ENCODE data around the gene HBA1.
A peak's percentile ranks its signal among the peaks of the same experiment; 100 is the strongest.
"Not testable (repeated sequence)": the region's sequence is repeated elsewhere in the genome, so short reads cannot be mapped to it uniquely, and the experiment has no call there.

HBA1 gene

GRCh38 chr16:176006-176405, 474 bp upstream of the HBA1 start:
- DNase-seq = not testable (repeated sequence)

DNA sequence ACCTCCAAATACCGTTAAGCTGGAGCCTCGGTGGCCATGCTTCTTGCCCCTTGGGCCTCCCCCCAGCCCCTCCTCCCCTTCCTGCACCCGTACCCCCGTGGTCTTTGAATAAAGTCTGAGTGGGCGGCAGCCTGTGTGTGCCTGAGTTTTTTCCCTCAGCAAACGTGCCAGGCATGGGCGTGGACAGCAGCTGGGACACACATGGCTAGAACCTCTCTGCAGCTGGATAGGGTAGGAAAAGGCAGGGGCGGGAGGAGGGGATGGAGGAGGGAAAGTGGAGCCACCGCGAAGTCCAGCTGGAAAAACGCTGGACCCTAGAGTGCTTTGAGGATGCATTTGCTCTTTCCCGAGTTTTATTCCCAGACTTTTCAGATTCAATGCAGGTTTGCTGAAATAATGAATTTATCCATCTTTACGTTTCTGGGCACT, 928 bp downstream of the HBA1 start:
- DNase-seq = peak; percentile 93

- no peak for DNase-seq
These were observed 1.6 kb downstream of the HBA1 start for GRCh38 chr16:177981-178667.

DNA sequence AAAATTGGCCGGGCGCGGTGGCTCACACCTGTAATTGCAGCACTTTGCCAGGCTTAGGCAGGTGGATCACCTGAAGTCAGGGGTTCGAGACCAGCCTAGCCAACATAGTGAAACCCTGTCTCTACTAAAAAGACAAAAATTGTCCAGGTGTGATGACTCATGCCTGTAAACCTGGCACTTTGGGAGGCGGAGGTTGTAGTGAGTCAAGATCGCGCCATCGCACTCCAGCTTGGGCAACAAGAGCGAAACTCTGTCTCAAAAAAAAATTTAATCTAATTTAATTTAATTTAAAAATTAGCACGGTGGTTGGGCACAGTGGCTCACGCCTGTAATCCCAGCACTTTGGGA, 2.2 kb downstream of the HBA1 start:
- no peak for DNase-seq

DNA sequence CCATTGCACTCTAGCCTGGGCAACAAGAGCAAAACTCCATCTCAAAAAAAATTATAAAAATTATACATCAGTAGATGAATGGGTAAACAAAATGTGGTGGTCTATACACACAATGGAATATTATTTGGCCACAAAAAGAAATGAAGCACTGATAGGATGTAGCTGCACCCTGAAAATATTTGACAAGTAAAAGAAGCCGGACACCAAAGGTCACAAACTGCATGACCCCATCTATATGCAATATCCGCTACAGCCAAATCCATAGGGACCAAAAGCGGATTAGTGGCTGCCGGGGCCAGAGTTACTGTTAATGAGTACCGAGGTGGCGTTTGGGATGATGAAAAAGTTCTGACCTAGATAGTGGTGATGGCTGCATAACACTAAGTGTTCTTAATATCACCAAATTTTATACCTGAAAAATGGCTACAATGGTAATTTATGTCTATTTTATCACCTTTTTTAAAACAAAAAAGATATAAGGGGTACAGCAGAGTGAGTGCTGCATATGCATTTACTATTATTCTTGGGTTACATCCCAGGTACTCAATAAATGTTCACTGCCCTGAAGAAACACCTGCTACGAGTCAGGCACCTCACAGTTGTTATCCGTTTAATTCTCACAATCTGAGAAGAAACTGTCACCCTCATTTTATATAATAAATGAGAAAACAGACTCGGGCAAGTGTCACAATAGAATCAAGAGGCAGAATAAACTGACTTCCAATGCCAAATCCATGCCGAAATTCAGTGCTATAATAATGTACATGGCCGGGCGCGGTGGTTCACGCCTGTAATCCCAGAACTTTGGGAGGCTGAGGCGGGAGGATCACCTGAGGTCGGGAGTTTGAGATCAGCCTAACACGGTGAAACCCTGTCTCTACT, 3.0 kb downstream of the HBA1 start:
- DNase-seq = no peak

DNA sequence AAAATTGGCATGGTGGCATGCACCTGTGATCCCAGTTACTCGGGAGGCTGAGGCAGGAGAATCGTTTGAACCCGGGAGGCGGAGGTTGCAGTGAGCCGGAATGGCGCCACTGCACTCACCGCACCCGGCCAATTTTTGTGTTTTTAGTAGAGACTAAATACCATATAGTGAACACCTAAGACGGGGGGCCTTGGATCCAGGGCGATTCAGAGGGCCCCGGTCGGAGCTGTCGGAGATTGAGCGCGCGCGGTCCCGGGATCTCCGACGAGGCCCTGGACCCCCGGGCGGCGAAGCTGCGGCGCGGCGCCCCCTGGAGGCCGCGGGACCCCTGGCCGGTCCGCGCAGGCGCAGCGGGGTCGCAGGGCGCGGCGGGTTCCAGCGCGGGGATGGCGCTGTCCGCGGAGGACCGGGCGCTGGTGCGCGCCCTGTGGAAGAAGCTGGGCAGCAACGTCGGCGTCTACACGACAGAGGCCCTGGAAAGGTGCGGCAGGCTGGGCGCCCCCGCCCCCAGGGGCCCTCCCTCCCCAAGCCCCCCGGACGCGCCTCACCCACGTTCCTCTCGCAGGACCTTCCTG, 3.7 kb downstream of the HBA1 start, which contains the start of gene HBQ1:
HBQ1 (plus strand) TSS at position 359 of the 575 bp plus-strand sequence; CDS start at position 387, 28 bp downstream.
- peak; percentile 23 for DNase-seq

DNA sequence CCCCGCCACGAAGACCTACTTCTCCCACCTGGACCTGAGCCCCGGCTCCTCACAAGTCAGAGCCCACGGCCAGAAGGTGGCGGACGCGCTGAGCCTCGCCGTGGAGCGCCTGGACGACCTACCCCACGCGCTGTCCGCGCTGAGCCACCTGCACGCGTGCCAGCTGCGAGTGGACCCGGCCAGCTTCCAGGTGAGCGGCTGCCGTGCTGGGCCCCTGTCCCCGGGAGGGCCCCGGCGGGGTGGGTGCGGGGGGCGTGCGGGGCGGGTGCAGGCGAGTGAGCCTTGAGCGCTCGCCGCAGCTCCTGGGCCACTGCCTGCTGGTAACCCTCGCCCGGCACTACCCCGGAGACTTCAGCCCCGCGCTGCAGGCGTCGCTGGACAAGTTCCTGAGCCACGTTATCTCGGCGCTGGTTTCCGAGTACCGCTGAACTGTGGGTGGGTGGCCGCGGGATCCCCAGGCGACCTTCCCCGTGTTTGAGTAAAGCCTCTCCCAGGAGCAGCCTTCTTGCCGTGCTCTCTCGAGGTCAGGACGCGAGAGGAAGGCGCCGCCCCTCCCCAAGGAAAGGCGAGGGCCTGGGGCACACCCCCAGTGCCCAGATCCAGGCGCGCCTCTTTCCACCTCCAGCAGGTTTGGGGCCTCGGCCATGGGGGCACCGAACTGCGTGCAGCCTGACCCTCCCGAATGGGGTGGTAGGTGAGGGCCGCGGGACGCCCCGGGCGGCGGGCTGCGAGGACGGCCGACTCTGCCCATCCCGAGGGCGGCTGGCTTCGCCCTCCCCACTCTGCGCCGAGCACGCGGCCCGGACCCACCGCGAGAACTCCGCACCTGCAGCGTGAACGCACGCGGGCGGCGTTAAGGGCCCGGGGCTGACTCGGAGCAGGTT, 4.4 kb downstream of the HBA1 start:
- DNase-seq = peak; percentile 51

DNA sequence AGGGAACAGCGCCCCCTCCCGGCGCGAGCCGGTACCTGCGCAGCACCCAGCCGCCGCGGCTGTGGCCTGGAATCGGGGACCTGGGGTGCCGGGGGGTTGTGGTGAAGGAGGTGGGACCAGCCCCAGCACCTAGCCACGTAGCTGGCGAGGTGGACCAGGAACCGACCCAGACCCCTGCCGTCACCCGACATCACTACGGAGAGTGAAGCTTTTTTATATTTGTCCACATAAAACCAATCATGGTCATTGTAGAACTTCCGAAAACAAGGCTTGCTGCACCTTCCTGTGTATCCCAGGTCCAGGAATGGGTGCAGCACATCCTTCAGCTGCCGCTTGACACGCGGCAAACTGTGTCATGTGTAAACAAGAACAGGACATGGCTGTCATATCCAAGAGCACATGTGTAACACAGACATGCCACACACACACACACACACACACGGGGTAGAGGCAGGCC, 5.1 kb downstream of the HBA1 start:
- no peak for DNase-seq

DNA sequence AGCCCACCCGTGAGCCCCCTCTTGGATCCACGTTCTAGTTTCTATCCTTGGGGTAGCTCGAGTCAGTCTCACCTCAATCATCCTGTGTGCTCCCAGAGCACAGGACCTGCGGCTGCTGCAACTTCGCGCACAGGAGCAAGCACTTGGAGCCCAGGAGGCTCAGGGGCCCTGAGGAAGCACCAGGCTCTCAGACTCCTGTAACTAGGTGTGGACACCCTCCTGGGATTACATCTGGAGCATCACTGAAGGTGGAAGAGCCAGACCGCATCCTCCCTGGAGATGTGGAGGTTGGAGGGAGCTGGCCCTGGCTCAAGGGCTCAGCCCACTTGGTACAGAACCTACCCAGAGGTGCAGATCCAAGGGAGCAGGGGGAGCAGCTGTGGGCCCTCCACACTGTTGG, 6.5 kb downstream of the HBA1 start:
- DNase-seq = no peak

- DNase-seq = no peak
These were observed 8.7 kb downstream of the HBA1 start for GRCh38 chr16:185213-185612.

GRCh38 chr16:185691-186090, 9.2 kb downstream of the HBA1 start:
- no peak for DNase-seq

- DNase-seq = no peak
These were observed 10.8 kb downstream of the HBA1 start for GRCh38 chr16:187330-187729.

GRCh38 chr16:188674-189073, 12.2 kb downstream of the HBA1 start:
- DNase-seq = no peak

DNA sequence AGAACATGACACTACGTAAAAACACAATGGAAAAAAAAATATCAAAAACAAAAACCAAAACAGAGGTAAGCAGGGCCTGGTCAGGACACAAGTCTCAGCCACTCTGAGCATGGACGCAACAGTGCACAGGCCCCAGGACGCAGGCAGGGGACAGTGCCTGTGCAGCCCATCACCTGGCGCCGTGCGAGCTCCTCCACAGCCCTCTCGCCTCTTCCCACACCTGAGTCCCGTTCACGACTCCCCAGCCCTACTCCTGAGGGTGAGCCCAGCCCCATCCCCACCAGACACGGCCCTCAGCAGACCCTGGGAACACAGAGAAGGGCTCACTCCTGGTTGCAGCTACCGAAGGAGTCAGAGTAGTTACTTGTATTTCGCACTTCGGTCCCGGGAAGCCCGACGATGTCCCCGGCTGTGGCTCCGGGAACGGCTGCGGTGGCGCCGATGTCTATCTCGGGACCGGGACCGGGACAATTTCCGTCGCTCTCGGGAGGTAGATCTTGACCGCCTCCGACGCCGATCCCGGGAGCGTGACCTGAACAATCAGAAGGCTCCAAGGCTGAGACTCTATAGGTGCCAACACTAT, 13.2 kb downstream of the HBA1 start:
- no peak for DNase-seq

DNA sequence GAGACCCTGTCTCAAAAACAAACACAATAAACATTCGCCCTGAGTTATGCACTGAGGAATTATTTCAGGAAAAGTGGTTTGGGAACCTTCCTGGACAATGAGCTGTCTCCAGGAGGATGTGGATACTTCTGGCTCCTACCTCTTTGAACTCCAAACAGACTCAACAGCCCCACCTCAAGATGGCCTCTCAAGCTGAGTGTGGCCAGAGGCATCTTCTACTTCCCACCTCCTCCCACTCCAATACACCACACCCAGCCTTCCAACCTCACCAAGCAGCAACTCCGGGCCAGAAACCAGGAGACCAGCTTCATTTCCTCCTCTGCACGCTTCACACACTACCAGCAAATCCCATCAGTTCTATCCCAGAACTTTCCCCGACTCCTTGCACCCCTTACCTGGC, 15.4 kb downstream of the HBA1 start:
- DNase-seq = no peak

- DNase-seq = no peak
These were observed 16.2 kb downstream of the HBA1 start for GRCh38 chr16:192686-193085.

GRCh38 chr16:193441-193840, 17.0 kb downstream of the HBA1 start:
- no peak for DNase-seq

DNA sequence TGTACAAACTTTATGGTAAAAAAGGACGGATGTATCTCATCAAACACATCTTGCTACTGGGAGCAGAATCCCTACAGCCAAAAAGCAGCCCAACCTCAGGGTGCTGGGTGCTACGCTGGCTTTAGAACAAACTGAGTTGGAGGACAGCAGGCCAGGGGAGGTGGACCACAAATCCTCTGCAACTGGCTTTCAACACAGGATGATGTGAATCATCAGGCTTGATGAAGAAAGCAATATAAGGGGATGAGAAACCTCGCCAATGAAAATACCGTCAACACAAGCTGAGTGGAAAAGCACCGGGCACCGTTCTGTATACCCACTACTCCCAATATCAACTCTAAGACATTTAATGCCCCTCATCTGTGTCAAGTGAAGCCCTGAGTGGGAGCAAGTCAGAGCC, 18.0 kb downstream of the HBA1 start:
- no peak for DNase-seq

DNA sequence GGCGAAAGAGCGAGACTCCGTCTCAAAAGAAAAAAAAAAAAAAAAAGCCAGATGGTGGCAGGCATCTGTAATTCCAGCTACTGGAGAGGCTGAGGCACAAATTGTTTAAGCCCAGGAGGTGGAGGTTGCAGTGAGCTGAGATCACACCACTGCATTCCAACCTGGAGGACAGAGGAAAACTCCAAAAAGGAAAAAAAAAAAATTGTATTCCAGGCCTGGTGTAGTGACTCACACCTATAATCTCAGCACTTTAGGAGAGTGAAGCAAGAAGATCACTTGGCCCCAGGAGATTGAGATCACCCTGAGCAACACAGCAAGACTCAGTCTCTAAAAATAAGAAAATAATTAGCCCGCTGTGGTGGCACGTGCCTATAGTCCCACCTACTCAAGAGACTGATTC, 23.9 kb downstream of the HBA1 start:
- DNase-seq = no peak

GRCh38 chr16:203246-203645, 26.8 kb downstream of the HBA1 start:
- DNase-seq = no peak

- DNase-seq = not testable (repeated sequence)
These were observed 27.6 kb downstream of the HBA1 start for GRCh38 chr16:204046-204445.

- not testable (repeated sequence) for DNase-seq
These were observed 32.9 kb downstream of the HBA1 start for GRCh38 chr16:209359-209758.
